Uterus (tissue), 2 donors: Measurements from ENCODE around the gene KLC4.

Experiments
- POLR2A ChIP-seq, 2 donors: fragments of 450-650 bp; IDR thresholded peaks; one replicate each; pipeline ENCODE4 v1.6.1; 2016; ENCODE audit warnings: antibody characterized with exemption in 2 of 2, mild to moderate bottlenecking in 1 of 2, moderate library complexity in 1 of 2
- TF ChIP-seq, protein P1 (sequence below), 4 experiments: fragments of 200-600 bp in 2 of 4; fragments of 450-650 bp in 2 of 4; sonication (generic) in 2 of 4; IDR thresholded peaks; one replicate each; pipeline ENCODE4 v1.5.1; 2016 to 2019; ENCODE audit warnings: antibody characterized with exemption in 4 of 4, mild to moderate bottlenecking in 2 of 4, moderate library complexity in 1 of 4

GRCh38 chr6:43013843-43014433 lies 45.5 kb upstream of the KLC4 start, which contains the start of the genes KLHDC3 and MEA1:
- TF ChIP-seq POLR2A (IDR thresholded peaks at IDR 0.05): peak; percentile 57 to 60
- TF ChIP-seq, protein P1, sequence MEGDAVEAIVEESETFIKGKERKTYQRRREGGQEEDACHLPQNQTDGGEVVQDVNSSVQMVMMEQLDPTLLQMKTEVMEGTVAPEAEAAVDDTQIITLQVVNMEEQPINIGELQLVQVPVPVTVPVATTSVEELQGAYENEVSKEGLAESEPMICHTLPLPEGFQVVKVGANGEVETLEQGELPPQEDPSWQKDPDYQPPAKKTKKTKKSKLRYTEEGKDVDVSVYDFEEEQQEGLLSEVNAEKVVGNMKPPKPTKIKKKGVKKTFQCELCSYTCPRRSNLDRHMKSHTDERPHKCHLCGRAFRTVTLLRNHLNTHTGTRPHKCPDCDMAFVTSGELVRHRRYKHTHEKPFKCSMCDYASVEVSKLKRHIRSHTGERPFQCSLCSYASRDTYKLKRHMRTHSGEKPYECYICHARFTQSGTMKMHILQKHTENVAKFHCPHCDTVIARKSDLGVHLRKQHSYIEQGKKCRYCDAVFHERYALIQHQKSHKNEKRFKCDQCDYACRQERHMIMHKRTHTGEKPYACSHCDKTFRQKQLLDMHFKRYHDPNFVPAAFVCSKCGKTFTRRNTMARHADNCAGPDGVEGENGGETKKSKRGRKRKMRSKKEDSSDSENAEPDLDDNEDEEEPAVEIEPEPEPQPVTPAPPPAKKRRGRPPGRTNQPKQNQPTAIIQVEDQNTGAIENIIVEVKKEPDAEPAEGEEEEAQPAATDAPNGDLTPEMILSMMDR (IDR thresholded peaks at IDR 0.05): peak in 2 of 4 experiments; percentile 11 to 37
